SK-N-SH (cell line): ENCODE measurements around the gene RASGRP2.

ENCODE experiments used
- JUND ChIP-seq: IDR thresholded peaks from 2 replicates; pipeline ENCODE4 v1.4.0; 2012
- MXI1 ChIP-seq: IDR thresholded peaks from 2 replicates; pipeline ENCODE4 v1.6.1; 2012; ENCODE audit warnings: mild to moderate bottlenecking, low read depth, low read length, improper control_type of control experiment
- POLR2AphosphoS5 ChIP-seq: IDR thresholded peaks from 2 replicates; pipeline ENCODE4 v1.6.1; 2012; ENCODE audit warnings: low read depth, low read length
- TF ChIP-seq, protein P1 (sequence below): fragments of 200-600 bp; sonication (generic); IDR thresholded peaks from 2 replicates; pipeline ENCODE4 v1.6.1; 2017; ENCODE audit warnings: antibody characterized with exemption, mild to moderate bottlenecking, moderate library complexity
- TF ChIP-seq, protein P2 (sequence below): IDR thresholded peaks from 2 replicates; pipeline ENCODE4 v1.4.0; 2012; ENCODE audit warnings: low read depth, borderline replicate concordance

DNA sequence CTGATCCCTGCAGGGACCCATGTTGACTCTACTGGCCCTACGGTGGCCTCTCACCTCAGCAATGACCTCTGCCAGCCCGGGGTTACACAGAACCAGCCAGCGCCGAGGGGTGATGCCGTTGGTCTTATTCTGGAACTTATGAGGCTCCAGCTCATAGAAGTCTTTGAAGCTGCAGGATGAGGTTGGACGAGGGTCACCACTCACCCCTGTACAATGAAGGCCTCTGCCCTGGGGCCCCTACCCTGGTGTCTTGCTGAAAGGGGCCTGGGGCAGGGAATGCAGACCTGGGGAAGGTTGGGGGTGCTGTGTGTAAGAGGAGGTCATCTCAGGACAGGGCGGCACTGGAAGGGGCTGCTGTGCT, 9.1 kb upstream of the RASGRP2 start:
- TF ChIP-seq, protein P1, sequence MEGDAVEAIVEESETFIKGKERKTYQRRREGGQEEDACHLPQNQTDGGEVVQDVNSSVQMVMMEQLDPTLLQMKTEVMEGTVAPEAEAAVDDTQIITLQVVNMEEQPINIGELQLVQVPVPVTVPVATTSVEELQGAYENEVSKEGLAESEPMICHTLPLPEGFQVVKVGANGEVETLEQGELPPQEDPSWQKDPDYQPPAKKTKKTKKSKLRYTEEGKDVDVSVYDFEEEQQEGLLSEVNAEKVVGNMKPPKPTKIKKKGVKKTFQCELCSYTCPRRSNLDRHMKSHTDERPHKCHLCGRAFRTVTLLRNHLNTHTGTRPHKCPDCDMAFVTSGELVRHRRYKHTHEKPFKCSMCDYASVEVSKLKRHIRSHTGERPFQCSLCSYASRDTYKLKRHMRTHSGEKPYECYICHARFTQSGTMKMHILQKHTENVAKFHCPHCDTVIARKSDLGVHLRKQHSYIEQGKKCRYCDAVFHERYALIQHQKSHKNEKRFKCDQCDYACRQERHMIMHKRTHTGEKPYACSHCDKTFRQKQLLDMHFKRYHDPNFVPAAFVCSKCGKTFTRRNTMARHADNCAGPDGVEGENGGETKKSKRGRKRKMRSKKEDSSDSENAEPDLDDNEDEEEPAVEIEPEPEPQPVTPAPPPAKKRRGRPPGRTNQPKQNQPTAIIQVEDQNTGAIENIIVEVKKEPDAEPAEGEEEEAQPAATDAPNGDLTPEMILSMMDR, result no peak
- TF ChIP-seq JUND, result no peak
- no peak for TF ChIP-seq MXI1
- TF ChIP-seq, protein P2, sequence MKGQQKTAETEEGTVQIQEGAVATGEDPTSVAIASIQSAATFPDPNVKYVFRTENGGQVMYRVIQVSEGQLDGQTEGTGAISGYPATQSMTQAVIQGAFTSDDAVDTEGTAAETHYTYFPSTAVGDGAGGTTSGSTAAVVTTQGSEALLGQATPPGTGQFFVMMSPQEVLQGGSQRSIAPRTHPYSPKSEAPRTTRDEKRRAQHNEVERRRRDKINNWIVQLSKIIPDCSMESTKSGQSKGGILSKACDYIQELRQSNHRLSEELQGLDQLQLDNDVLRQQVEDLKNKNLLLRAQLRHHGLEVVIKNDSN, result no peak
- TF ChIP-seq POLR2AphosphoS5, result no peak
